Measurements from ENCODE around the gene ABCB6. TPM values are rescaled to one million over a fixed set of nuclear protein-coding genes. Genes with fewer than 3 reads are reported as not detected.
"Not testable (repeated sequence)": the region's sequence is repeated elsewhere in the genome, so short reads cannot be mapped to it uniquely, and the experiment has no call there.

ABCB6 gene
- 10 to 100 TPM; 32.4 to 40.3 (median 36.8) TPM for polyA plus RNA-seq (ENCODE audit: insufficient read length in 4 of 4)

DNA sequence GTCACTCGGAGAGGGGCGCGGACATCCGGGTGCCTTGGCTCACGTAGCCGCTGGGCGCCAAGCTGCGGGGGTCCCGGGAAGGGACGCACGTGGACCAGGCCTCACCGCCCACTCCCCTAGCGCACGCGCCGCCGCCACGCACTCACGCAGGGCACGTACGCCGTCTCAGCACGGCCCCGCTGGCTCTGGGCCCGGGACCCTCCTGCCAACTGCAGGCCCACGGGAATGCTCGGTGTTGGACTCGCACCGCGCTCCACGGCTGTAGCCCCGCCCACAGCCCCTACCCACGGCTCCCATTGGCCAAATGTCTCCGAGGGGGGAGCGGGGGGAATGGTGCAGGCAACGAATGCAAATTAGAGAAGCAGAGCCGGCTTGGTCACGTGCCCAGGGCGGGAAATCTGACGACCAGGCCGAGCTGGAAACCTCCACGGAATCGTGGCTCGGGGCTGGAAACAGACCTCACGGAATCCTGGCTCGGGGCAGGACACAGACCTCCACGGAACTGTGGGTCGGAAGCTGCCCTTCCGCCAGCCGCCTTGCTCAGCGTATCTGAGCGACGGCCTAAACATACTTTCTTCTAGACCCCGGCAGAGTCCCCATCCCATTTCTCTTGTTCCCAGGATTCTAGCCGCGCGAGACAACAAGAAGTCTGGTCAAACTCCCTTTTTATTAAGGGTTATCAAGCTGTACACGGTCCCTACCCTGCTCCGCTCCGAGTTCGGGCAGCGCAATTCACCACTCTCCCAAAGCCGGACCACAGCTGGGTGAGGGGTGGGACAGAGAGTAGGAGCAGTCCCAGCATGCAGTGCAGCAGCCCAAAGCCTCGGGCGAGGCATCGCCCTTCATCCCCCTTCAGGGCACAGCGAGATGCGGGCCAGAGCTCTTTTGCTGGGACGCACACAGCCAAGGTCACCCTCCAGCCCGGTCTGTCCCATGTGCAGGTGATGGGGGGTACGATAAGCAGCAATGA is at the start of gene ABCB6:
TSS of gene ABCB6 (minus strand) at position 227 of the 970 bp plus-strand sequence. CDS start 285 bp downstream, outside the sequence.
- peak; percentile 86 to 91 (median 88) for DNase-seq (ENCODE audit: low read depth in 4 of 4, low spot score in 3 of 4)

DNA sequence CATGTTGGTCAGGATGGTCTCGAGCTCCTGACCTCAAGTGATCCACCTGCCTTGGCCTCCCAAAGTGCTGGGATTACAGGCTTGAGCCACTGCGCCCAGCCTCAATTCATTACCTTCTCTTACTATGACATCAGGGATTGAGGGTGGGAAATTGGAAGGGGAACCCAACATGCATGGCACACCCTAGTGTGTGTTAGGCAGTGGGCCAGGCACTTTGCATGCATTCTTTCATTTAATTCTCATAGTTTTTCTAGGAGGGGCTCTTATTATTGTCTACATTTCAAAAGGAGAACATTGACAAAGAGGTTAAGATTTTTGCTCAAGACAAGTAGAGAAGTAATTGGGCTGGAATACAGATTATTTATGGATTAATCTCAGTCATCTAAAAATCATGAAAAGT is 49.5 kb upstream of the ABCB6 start:
- no peak for DNase-seq (ENCODE audit: low read depth in 4 of 4, low spot score in 3 of 4)

DNA sequence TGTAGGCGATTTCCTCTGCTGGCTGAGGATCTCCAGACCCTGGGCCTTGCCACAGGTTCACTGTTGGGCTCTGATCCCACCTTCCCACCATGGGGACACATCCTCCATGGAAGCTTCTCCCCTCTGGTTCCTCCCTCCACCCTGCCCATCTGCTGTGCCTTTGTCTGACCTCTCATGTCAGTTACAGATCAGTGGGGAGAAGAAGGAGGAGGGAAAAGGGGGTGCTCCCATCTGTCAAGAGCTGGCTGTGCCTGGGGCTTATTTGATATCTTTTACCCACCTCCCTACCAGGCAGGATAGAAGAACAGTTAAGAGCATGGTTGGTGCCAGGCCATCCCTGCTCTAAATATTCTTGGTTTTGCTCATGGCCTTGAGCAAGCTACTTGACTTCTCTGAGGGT is 48.1 kb upstream of the ABCB6 start:
- DNase-seq (ENCODE audit: low read depth in 4 of 4, low spot score in 3 of 4), result no peak

DNA sequence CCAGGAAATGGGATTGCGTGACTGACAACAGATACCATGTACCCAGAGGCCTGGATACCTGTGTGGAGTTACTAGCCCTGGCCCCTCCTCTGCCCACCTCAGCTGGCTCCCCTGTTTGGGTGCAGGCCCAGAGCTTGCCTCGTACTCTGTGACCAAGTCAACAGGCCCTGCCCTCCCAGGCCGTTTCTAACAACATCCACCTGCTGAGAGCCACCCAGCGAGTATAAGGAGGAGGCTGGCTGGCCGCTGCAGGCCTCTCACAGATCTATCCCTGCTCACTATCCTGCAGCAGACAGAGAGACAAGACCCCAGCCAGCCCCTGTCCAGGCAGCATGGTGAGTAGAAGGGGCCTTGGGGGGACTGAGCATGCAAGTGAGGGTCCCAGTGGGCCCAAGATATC is 47.5 kb upstream of the ABCB6 start:
- no peak for DNase-seq (ENCODE audit: low read depth in 4 of 4, low spot score in 3 of 4)

DNA sequence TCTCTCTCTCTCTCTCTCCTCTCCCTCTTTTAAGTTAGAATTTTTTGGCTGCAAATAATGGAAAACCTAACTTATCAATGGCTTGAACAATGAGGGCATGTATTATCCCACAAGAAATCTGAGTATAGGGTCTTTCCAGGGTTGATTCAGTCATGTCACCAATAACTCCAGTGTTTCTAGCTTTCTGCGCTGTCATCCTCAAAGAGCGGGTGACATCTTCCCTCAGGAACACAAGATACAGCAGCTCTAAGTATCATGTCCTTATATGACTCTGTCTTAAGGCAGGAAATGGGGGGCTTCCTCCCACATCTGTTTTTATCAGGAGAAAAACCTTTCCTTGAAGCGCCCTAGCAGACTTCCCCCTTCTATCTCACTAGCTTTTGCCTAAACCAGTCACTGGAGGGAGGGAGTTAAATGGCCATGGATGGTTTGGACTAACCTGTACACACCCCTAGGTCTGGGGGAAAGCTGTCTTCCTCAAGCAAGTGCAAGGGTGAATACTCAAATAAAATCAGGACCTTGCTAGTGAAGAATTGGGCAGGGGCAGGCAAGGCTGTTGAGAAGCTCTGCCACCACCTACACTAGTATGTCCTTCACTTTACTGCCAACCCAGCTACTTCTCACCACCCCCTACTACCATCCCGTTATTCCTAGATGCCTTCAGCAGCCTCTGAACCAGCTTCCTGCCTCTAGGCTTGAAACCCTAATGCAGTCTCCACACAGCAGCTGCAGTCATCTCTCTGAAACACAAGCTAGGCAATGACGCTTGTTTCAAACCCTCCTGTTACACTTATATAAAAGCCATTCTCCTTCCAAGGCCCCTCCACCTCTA is 42.5 kb upstream of the ABCB6 start:
- no peak for DNase-seq (ENCODE audit: low read depth in 4 of 4, low spot score in 3 of 4)

DNA sequence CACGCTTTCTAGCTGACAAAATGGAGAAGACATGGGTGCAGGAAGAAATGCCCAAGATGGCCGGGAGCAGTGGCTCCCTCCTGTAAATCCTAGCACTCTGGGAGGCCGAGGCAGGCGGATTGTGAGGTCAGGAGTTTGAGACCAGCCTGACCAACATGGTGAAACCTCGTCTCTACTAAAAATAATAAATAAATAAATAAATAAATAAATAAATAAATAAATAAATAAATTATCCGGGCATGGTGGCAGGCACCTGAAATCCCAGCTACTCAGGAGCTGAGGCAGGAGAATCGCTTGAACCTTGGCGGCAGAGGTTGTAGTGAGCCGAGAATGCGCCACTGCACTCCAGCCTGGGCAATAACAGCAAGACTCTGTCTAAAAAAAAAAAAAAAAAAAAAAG is 40.2 kb upstream of the ABCB6 start:
- DNase-seq (ENCODE audit: low read depth in 4 of 4, low spot score in 3 of 4), result not testable (repeated sequence)

DNA sequence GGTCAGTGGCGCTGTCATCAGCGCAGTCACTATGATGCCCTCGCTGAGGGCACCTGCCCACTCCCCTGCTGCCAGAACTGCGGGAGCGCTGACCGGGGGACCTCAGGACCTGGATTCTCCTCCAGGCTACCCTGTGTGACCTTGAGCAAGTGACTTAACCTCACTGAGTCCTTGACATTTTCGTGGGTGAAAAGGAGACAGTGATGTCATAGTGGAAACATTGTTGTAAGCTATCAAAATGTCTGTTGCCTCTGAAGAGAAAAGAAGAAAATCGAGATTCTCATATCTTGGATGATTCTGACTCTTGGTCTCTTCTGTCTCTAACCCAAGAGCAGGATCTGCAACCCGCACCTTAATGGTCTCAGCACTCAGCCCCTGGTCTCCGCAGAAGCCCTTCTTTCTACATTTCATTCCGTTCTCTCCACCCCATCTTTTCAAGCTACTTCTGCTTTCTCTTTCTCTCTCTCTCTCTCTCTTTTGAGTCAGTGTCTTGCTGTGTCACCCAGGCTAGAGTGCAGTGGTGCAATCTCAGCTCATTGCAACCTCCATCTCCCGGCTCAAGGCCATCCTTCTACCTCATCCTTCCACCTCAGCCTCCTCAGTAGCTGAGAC is 35.9 kb upstream of the ABCB6 start:
- DNase-seq (ENCODE audit: low read depth in 4 of 4, low spot score in 3 of 4), result no peak

DNA sequence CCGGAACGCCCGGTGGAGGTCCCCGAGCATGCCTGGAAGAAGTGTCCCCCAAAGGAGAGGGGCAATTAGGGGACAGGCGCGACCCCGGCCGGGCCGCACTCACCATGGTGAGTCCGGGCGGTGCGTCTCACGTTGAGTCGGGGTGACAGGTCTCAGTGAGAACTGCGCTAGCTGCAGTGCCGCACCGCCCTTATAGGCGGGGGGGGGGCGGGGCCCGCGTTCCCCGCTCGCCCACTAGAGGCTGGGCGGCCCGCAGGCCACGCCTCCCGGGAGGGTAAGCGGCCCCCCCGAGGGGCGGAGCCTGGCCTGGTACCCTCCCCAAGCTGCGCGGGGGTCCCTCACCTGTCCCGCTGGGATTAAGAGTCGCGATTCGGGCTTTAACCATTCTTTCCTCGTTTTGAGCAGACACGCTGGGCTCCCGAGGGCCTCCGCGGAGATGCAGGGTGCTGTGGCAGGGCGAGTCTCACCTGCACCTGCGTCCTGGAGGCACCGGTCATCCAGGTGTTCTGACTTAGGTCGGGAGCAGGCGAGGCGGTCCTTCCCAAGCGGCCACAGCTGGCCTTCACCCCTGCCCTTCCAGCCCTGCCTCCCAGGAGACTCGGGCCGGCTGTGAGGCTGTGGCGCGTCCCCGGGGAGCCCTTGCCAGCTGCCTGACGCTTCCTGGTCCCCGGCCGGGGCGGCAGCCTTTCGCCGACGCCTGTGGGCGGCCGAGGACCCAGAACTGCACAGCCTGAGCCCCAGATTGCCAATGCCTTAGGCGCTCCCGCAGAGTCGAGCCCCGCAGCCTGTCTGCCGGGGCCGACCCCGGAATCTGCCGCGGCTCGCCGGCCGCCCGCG is 35.2 kb upstream of the ABCB6 start, which contains the start of gene TUBA4A:
TSS of gene TUBA4A (minus strand) at position 166 of the 837 bp plus-strand sequence. CDS start at position 106, 60 bp downstream.
- no peak for DNase-seq (ENCODE audit: low read depth in 4 of 4, low spot score in 3 of 4)

DNA sequence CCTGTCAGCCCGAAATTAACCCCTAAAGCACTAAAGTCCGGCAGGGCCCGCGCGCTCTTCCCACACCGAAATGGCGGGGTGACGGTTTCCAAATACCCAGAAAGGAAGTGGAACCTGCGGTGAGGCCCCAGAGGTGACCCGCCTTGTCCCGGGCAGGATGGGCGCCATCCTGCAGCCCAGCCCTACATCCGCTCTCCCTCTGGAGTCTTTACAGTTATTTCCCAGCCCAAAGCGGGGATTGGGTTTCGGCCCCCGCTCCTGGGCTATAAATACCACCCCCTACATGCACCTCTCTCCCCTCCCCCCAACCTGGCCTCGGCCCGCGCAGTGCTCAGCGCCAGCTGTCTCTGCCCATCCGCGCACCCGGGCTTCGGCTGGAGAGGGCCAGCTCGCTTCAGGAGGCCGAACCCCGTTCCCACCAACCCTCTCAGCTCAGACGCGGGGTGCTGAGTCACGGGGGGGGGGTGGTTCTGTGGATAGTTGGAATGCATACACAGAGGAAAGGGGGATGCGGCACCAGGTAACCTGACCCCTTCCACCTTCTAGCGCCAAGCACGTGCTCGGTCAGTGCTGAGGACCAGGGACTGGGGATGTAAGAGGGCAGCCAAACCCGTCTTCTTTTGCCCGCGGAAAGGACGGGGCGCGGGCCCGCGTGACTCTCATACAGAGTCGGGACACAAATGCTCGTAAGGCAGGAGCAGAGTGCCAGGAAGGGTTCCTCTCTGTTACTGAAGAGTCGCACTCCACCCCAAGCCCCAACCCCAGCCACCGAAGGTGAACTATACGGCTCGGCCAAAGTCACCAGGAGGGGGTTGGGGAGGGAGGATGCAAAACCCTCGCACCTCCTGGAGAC is 34.4 kb upstream of the ABCB6 start, which contains the start of gene TUBA4B:
TSS of gene TUBA4B (plus strand) at position 344 of the 853 bp plus-strand sequence. CDS start at position 509, 165 bp downstream.
- no peak for DNase-seq (ENCODE audit: low read depth in 4 of 4, low spot score in 3 of 4)

DNA sequence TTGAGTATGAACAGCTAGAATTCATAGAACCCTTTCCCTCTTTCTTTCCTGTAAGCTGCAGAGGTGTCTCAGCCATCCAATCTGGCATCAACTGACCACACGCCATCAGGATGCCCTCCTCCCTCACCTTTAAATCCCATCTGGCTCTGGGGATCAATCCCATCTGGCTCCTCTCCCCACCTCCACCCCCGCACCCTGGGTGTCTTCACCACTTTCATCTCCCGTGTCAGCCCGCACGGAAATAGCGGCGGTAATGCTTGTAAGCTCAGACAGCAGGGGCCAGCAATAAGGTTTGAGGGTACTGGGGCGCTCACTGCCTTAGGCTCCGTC is 33.8 kb upstream of the ABCB6 start:
- DNase-seq (ENCODE audit: low read depth in 4 of 4, low spot score in 3 of 4), result no peak

DNA sequence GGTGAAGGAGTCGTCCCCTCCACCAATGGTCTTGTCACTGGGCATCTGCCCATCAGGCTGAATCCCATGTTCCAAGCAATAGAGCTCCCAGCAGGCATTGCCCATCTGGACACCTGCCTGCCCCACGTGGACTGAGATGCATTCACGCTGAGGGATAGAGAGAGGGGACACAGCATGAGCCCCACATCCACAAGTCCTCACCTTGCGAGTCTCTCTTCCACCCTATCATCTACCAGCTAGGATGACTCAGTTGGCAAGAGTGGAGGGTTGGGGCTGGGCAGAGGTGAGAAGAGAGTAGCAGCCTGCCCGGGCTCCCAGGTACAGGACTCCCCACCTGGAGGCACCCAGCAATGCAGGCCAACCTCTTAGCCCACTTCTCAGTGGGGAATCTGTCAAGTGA is 33.3 kb upstream of the ABCB6 start:
- no peak for DNase-seq (ENCODE audit: low read depth in 4 of 4, low spot score in 3 of 4)

DNA sequence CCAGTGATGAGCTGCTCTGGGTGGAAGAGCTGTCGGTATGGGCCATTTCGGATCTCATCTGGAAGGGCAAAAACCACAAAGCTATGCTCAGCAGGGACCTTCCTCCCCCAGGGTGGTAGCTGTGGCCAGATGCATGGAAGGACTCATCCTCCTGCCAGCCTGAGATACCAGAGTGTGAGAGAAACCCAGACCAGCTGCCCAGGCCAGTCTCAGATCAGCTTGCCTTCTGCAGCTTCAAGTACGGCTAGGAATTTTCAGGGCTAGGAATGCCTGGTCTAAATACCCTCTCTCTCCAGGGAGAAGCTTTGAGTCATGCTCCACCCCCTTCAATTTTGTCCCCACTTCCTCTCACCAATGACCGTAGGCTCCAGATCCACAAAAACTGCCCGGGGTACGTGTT is 32.9 kb upstream of the ABCB6 start:
- no peak for DNase-seq (ENCODE audit: low read depth in 4 of 4, low spot score in 3 of 4)

DNA sequence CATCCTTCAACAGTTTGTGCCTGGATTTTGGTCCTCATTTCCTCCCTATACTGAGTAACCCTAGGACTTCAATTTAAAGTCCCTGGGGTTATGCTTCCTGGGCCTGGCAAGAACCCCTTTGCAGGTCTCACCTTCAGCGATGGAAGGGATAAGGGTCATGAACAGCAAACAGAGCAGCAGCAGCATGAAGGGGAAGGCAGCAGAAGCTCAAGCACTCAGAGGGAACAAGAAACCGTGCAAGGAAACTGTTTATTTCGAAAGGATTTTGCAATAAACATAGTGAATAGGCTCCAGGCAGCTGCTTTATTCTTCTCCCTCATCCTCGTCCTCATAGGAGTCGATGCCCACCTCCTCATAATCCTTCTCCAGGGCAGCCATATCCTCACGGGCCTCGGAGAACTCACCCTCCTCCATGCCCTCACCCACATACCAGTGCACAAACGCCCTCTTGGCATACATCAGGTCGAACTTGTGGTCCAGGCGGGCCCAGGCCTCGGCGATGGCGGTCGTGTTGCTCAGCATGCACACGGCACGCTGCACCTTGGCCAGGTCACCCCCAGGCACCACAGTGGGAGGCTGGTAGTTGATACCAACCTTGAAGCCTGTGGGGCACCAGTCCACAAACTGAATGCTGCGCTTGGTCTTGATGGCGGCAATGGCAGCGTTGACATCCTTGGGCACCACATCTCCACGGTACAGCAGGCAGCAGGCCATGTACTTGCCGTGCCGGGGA is 31.5 kb upstream of the ABCB6 start:
- no peak for DNase-seq (ENCODE audit: low read depth in 4 of 4, low spot score in 3 of 4)

DNA sequence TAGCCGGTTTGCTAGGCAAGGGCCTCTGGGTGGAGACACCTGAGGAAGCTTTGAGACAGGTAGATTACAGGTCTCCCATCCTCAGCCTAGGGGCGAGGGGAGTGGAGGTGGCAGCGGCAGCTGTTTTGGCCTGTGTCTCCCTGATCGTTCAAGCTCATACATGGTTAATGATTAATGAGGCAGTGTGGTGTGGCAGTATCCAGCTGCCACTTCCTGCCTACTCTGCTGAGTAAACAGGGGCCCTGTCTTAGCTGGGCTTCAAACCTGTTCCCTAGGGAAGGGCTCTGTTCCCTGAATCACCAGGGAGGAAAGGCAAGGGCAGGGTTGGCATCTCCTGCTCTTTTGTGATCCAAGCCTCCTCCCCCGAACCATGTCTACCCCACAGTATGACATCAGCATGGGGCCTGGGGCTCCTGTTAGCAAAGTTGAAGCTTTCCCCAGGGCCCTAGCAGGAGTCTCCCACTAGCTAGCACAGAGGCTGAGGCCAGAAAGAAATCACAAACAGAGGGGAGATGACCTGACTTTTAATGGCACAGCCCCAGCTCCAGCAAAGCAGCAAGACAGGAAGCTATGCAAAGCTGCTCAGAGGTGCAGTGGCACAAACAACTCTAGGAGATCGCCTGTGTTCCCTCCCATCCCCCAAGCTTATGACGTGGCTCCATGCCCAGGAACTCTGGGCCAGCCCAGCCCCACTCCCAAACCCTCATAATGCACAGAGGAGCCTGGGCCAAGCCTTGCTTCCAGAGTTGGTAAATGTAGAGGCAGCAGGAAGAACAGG is 30.6 kb upstream of the ABCB6 start:
- DNase-seq (ENCODE audit: low read depth in 4 of 4, low spot score in 3 of 4), result peak in 1 of 4 donors; percentile 54

DNA sequence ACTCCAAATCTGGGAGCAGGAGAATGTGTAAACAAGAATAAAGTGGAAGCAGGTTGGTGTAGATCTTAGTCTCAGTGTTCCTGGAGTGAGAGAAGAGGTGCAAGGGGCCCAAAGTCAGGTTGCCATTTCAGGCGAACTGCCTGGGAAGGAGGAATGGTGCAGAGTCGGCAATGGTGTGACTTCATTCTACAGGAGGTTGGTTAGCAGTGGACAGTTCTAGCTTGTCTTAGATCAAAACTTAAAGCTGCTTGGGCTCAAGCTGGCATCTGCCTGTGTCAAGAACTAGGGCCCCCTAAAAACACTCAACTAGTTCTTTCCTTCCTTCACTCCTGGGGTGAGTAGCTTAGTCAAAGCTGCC is 30.1 kb upstream of the ABCB6 start:
- no peak for DNase-seq (ENCODE audit: low read depth in 4 of 4, low spot score in 3 of 4)

DNA sequence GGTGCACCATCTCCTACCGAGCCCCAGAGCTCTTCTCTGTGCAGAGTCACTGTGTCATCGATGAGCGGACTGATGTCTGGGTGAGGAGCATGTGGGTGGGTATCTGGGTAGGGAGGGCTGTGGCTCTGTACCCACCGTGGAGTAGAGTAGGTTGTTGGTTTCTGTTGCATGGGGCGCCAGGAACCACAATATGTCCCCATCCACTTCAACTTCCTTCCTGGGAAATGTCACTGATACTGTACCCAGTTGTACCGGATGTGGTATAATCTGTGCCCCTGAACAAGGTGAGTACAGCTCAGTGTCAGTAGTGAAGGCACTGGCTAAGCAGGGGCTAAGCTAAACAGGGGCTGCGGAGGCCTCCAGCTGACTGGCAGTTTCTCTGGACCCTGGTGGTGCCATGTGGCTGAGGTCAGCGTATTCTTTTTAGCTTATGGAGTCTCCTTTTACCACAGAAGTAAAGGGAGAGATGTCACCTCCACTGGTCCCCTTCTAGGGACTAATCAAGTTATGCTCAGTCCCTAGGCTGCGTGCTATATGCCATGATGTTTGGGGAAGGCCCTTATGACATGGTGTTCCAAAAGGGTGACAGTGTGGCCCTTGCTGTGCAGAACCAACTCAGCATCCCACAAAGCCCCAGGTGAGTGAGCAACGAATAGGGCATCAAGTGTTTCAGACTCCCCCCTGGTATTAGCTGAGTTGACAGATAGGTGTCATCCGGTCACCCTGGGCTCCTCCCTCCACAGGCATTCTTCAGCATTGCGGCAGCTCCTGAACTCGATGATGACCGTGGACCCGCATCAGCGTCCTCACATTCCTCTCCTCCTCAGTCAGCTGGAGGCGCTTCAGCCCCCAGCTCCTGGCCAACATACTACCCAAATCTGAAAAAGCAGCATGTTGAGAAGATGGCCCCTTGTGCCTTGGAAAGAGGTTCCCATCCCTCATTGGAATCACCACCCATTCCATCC is 29.2 kb upstream of the ABCB6 start:
- DNase-seq (ENCODE audit: low read depth in 4 of 4, low spot score in 3 of 4), result no peak

Measured in right renal pelvis (tissue), 4 donors.